HCT116 (cell line): Measurements from ENCODE around the gene SNAP91. TPM values are rescaled to one million over a fixed set of nuclear protein-coding genes. Genes with fewer than 3 reads are reported as not detected.

Experiments used
- ATAC-seq: fragments of 200-7000 bp; cut with Tn5 transposase; 2 replicates; pipeline ENCODE4 v1.9.1; 2020; ENCODE audit warnings: mild to moderate bottlenecking, moderate library complexity
- BruUV-seq: library from RNA; stranded (reverse); fragments of 400-500 nt; replicated peaks from 2 replicates; lab custom pipeline; 2021; lab: Mats Ljungman, UMichigan
- CTCF ChIA-PET: fragments of 300-600 bp; sonication (Branson Sonifier 250); formaldehyde crosslinking; loops from one replicate; lab custom pipeline; 2021; ENCODE audit warnings: antibody characterized with exemption; lab: Charles Lee
- POLR2A ChIA-PET: fragments of 300-600, 350-600 bp; sonication (Branson Sonifier 250); formaldehyde crosslinking; loops from one replicate; lab custom pipeline; 2021; ENCODE audit warnings: antibody characterized with exemption; lab: Charles Lee
- RAD21 ChIA-PET, 2 experiments: fragments of 300-600 bp; sonication (Branson Sonifier 250); formaldehyde crosslinking; loops; one replicate each; lab custom pipeline; 2023; ENCODE audit warnings: low total read pairs in 2 of 2; ENCODE audit not compliant: uncharacterized antibody in 2 of 2, unreplicated experiment in 2 of 2, low non-redundant PET in 1 of 2; lab: Charles Lee
- DNase-seq: peaks from one replicate; pipeline ENCODE4 v3.0.0-alpha.2; 2010; ENCODE audit warnings: low read depth, low spot score
- H2AFZ ChIP-seq: fragments of 200-600 bp; shearing (Covaris generic), sonication (generic); 2 replicates; pipeline ENCODE4 v1.6.1; 2017; ENCODE audit warnings: low read depth, mixed run types, mixed read lengths, antibody characterized with exemption, low read length; ENCODE audit not compliant: poor library complexity, severe bottlenecking
- H3K27ac ChIP-seq: 2 replicates; pipeline ENCODE4 v1.5.1; 2012; ENCODE audit warnings: low read depth, low read length
- H3K27me3 ChIP-seq: fragments of 200-600 bp; sonication (generic); 2 replicates; pipeline ENCODE4 v1.6.1; 2016; ENCODE audit warnings: mixed run types, low read length, mixed read lengths; ENCODE audit not compliant: insufficient read depth
- H3K36me3 ChIP-seq, 2 experiments: fragments of 200-500 bp in 1 of 2; fragments of 200-600 bp in 1 of 2; sonication (Bioruptor generic) in 1 of 2; sonication (generic) in 1 of 2; 2 replicates each; pipeline versions ENCODE4 v1.5.1 to v1.6.1; 2014 to 2016; ENCODE audit warnings: low read length in 2 of 2, inconsistent platforms in 1 of 2, mixed read lengths in 1 of 2, mixed run types in 1 of 2; ENCODE audit not compliant: insufficient read depth in 2 of 2, control insufficient read depth in 1 of 2
- H3K4me1 ChIP-seq, 2 experiments: fragments of 200-600 bp in 1 of 2; sonication (generic) in 1 of 2; 2 replicates each; pipeline versions ENCODE4 v1.5.1 to v1.6.1; 2012 to 2017; ENCODE audit warnings: low read length in 2 of 2, inconsistent platforms in 1 of 2, mild to moderate bottlenecking in 1 of 2, mixed read lengths in 1 of 2, mixed run types in 1 of 2, moderate library complexity in 1 of 2; ENCODE audit not compliant: insufficient read depth in 2 of 2, control insufficient read depth in 1 of 2
- H3K4me2 ChIP-seq: fragments of 200-600 bp; sonication (generic); 2 replicates; pipeline ENCODE4 v1.6.1; 2017; ENCODE audit warnings: mixed run types, low read length, mixed read lengths
- H3K4me3 ChIP-seq, 2 experiments: fragments of 200-600 bp in 1 of 2; sonication (generic) in 1 of 2; replicated peaks in 1 of 2; 2 replicates each; pipeline ENCODE4 v1.5.1; 2011 to 2016; ENCODE audit warnings: low read length in 2 of 2, control low read depth in 1 of 2, low read depth in 1 of 2, mild to moderate bottlenecking in 1 of 2, mixed read lengths in 1 of 2, mixed run types in 1 of 2
- H3K79me2 ChIP-seq: fragments of 200-600 bp; sonication (generic); 2 replicates; pipeline ENCODE4 v1.6.1; 2017; ENCODE audit warnings: mild to moderate bottlenecking, mixed run types, low read length, moderate library complexity, mixed read lengths; ENCODE audit not compliant: insufficient read depth
- H3K9ac ChIP-seq: fragments of 200-600 bp; sonication (generic); 2 replicates; pipeline ENCODE4 v1.6.1; 2016; ENCODE audit warnings: low read length, mixed read lengths
- H3K9me2 ChIP-seq: fragments of 200-600 bp; sonication (generic), shearing (Covaris generic); 2 replicates; pipeline ENCODE4 v1.6.1; 2017; ENCODE audit warnings: mixed run types, mild to moderate bottlenecking, moderate library complexity; ENCODE audit not compliant: insufficient read depth
- H3K9me3 ChIP-seq, 2 experiments: fragments of 200-500 bp in 1 of 2; fragments of 200-600 bp in 1 of 2; sonication (Bioruptor generic) in 1 of 2; sonication (generic) in 1 of 2; 2 replicates each; pipeline ENCODE4 v1.6.1; 2014 to 2017; ENCODE audit warnings: low read length in 2 of 2, mixed read lengths in 2 of 2, inconsistent platforms in 1 of 2, low read depth in 1 of 2, mild to moderate bottlenecking in 1 of 2, mixed run types in 1 of 2, moderate library complexity in 1 of 2; ENCODE audit not compliant: control insufficient read depth in 1 of 2, insufficient read depth in 1 of 2
- H4K20me1 ChIP-seq: fragments of 200-600 bp; sonication (generic), shearing (Covaris generic); 2 replicates; pipeline ENCODE4 v1.6.1; 2017; ENCODE audit warnings: mixed run types, mild to moderate bottlenecking, moderate library complexity; ENCODE audit not compliant: insufficient read depth
- CBX3 ChIP-seq: IDR thresholded peaks from 2 replicates; pipeline ENCODE4 v1.6.1; 2012; ENCODE audit warnings: low read depth
- CEBPB ChIP-seq: IDR thresholded peaks from 2 replicates; pipeline ENCODE4 v1.6.1; 2012; ENCODE audit warnings: low read depth
- ELF1 ChIP-seq: IDR thresholded peaks from 2 replicates; pipeline ENCODE4 v1.6.1; 2012; ENCODE audit warnings: low read depth, borderline replicate concordance
- EZH2 ChIP-seq: fragments of 200-600 bp; sonication (generic); IDR thresholded peaks from 2 replicates; pipeline ENCODE4 v1.6.1; 2017; ENCODE audit warnings: antibody characterized with exemption, mixed run types
- EZH2phosphoT487 ChIP-seq: fragments of 200-600 bp; IDR thresholded peaks from 2 replicates; pipeline ENCODE4 v1.6.1; 2018; ENCODE audit warnings: antibody characterized with exemption, borderline replicate concordance
- JUND ChIP-seq: IDR thresholded peaks from 2 replicates; pipeline ENCODE4 v1.6.1; 2012
- POLR2A ChIP-seq: IDR thresholded peaks from 2 replicates; pipeline ENCODE4 v1.7.0; 2011; ENCODE audit warnings: borderline replicate concordance; ENCODE audit not compliant: insufficient read depth, insufficient read length; ENCODE audit errors: extremely low read depth
- RAD21 ChIP-seq: IDR thresholded peaks from 2 replicates; pipeline ENCODE4 v1.6.1; 2012; ENCODE audit warnings: low read depth, mild to moderate bottlenecking
- SP1 ChIP-seq: IDR thresholded peaks from 2 replicates; pipeline ENCODE4 v1.6.1; 2012; ENCODE audit warnings: low read depth
- SRF ChIP-seq: IDR thresholded peaks from 2 replicates; pipeline ENCODE4 v1.6.1; 2012; ENCODE audit warnings: low read depth
- TCF7L2 ChIP-seq: IDR thresholded peaks from 2 replicates; pipeline ENCODE4 v1.7.0; 2011; ENCODE audit warnings: borderline replicate concordance, inconsistent platforms; ENCODE audit not compliant: insufficient read depth, insufficient read length; ENCODE audit errors: extremely low read depth
- ZNF274 ChIP-seq: fragments of 200-500 bp; sonication (Bioruptor generic); IDR thresholded peaks from 2 replicates; pipeline ENCODE4 v1.6.1; 2014; ENCODE audit warnings: mild to moderate bottlenecking, low read depth, low read length, inconsistent platforms
- intact Hi-C: fragments of 100-400 bp; cut with micrococcal nuclease; formaldehyde crosslinking; loops from 2 replicates; pipeline ENCODE4 v1.10.0; 2022
- total RNA-seq: library from RNA; stranded (reverse); gene quantifications from one replicate; pipeline ENCODE4 v1.2.1, GENCODE V29; 2021; ENCODE audit not compliant: unreplicated experiment
- TF ChIP-seq, protein P1 (sequence below): IDR thresholded peaks from 2 replicates; pipeline ENCODE4 v1.6.1; 2012
- TF ChIP-seq, protein P2 (sequence below): IDR thresholded peaks from 2 replicates; pipeline ENCODE4 v1.6.1; 2012
- TF ChIP-seq, protein P3 (sequence below): IDR thresholded peaks from 2 replicates; pipeline ENCODE4 v1.6.1; 2011; ENCODE audit warnings: mild to moderate bottlenecking, low read length, moderate library complexity; ENCODE audit not compliant: insufficient replicate concordance; ENCODE audit errors: extremely low read depth

SNAP91 gene
- total RNA-seq, 1 experiment from 2014 or later, result not detected

DNA sequence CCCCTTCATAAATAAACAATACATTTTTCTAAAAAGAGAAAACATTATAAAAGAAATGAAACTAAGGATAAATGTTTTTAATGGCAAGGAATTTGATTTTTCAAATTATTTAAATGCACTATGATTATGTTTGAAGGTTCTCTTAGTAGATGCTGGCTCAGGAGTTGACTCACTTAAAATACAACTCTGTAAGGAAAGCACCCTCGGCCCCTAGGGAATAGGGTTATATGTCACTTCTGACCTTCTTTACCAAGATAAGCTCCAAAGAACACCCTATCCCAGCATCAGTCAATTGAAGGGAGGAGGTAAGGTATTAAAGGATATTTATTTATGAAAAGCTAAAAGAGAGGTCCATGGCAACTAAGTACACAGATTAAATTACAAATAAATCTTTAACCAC, 6.8 kb downstream of the SNAP91 start:
- Histone ChIP-seq H3K36me3 (no peaks in the 10 kb centered on the region), H3K27ac (no peak overlapping the region), H3K9me3 (no peaks in the 10 kb centered on the region), H3K4me1 (no peaks in the 10 kb centered on the region), H3K4me3 (no peak overlapping the region), H3K9me2 (no peaks in the 10 kb centered on the region), H3K27me3 (no peaks in the 10 kb centered on the region), H4K20me1 (no peaks in the 10 kb centered on the region), H3K9ac (no peak overlapping the region), H3K4me2 (no peak overlapping the region), H3K79me2 (no peaks in the 10 kb centered on the region), H2AFZ (no peak overlapping the region)
- ATAC-seq, result no peak
- POLR2A ChIA-PET, result no interaction called here
- no peak for TF ChIP-seq CEBPB
- no peak for TF ChIP-seq JUND
- no peak for TF ChIP-seq ZNF274
- no peak for TF ChIP-seq SP1
- TF ChIP-seq, protein P1, sequence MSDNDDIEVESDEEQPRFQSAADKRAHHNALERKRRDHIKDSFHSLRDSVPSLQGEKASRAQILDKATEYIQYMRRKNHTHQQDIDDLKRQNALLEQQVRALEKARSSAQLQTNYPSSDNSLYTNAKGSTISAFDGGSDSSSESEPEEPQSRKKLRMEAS, result no peak
- no peak for TF ChIP-seq ELF1
- TF ChIP-seq, protein P2, sequence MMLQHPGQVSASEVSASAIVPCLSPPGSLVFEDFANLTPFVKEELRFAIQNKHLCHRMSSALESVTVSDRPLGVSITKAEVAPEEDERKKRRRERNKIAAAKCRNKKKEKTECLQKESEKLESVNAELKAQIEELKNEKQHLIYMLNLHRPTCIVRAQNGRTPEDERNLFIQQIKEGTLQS, result no peak
- TF ChIP-seq, protein P3, sequence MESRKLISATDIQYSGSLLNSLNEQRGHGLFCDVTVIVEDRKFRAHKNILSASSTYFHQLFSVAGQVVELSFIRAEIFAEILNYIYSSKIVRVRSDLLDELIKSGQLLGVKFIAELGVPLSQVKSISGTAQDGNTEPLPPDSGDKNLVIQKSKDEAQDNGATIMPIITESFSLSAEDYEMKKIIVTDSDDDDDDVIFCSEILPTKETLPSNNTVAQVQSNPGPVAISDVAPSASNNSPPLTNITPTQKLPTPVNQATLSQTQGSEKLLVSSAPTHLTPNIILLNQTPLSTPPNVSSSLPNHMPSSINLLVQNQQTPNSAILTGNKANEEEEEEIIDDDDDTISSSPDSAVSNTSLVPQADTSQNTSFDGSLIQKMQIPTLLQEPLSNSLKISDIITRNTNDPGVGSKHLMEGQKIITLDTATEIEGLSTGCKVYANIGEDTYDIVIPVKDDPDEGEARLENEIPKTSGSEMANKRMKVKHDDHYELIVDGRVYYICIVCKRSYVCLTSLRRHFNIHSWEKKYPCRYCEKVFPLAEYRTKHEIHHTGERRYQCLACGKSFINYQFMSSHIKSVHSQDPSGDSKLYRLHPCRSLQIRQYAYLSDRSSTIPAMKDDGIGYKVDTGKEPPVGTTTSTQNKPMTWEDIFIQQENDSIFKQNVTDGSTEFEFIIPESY, result no peak
- no peak for DNase-seq
- BruUV-seq, result no TSS peak
- CTCF ChIA-PET, result no interaction called here
- intact Hi-C loops, result no loop called here
- RAD21 ChIA-PET, result no interaction called here

DNA sequence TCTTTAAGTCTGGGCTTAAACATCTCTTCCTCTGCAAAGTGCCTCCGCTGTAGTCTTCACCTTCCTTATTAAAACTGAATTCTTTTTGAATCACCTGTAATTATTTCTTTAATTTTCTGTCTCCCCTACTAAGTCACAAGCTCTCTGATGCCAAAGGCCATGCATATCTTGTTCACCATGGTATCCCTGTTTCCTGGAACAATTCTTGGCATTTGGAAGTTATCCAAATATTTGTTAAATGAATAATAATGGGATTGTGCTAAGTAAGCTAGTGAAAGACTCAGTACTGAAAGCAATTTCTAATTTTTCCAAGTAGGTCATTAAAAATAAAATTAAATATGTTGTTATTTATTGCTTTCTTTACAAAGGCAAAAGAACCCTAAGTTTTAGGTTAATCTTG, 12.2 kb downstream of the SNAP91 start:
- Histone ChIP-seq H3K27me3 (no peaks in the 10 kb centered on the region), H3K4me1 (0 out of 4 replicates have a peak, but pooled peaks cover 0 to 5% of the 10 kb centered on the region in 2 experiments), H3K79me2 (no peaks in the 10 kb centered on the region), H2AFZ (no peak overlapping the region), H3K4me2 (no peak overlapping the region), H4K20me1 (no peaks in the 10 kb centered on the region), H3K36me3 (no peaks in the 10 kb centered on the region), H3K27ac (no peak overlapping the region), H3K9me3 (no peaks in the 10 kb centered on the region), H3K9ac (no peak overlapping the region), H3K9me2 (no peaks in the 10 kb centered on the region), H3K4me3 (no peak overlapping the region)
- DNase-seq, result no peak
- intact Hi-C loops, result no loop called here
- BruUV-seq, result no TSS peak
- ChIA-PET RAD21 (no interaction called here), CTCF (no interaction called here), POLR2A (no interaction called here)
- ATAC-seq, result no peak
- TF ChIP-seq JUND, result no peak
- TF ChIP-seq EZH2, result no peak
- no peak for TF ChIP-seq TCF7L2
- TF ChIP-seq, protein P2, result no peak
- TF ChIP-seq CBX3, result no peak
- TF ChIP-seq SRF, result no peak
- no peak for TF ChIP-seq RAD21
- TF ChIP-seq POLR2A, result no peak
- TF ChIP-seq CEBPB, result no peak
- no peak for TF ChIP-seq EZH2phosphoT487
